Astrocyte (in vitro differentiated cells and primary cell): ENCODE data around the gene IGSF10.

Experiments used
- CTCF ChIP-seq: IDR thresholded peaks from 2 replicates; pipeline ENCODE4 v1.5.1; 2011; ENCODE audit warnings: low read depth, mild to moderate bottlenecking, inconsistent platforms, low read length, moderate library complexity; ENCODE audit not compliant: insufficient read depth
- EZH2 ChIP-seq: IDR thresholded peaks from 2 replicates; pipeline ENCODE4 v1.6.1; 2012; ENCODE audit warnings: mild to moderate bottlenecking, low read length, inconsistent platforms; ENCODE audit not compliant: insufficient read depth

GRCh38 chr3:151468284-151468917 lies 7.5 kb upstream of the IGSF10 start:
- TF ChIP-seq CTCF (peak; percentile 84), EZH2 (no peak)
